Endothelial cell of umbilical vein (primary cell): ENCODE measurements around the gene RASL10A. TPM values are rescaled to one million over a fixed set of nuclear protein-coding genes. Genes with fewer than 3 reads are reported as not detected.

ENCODE experiments used
- BruUV-seq: library from RNA; stranded (reverse); fragments of 400-500 nt; replicated peaks from 2 replicates; lab custom pipeline; 2021; lab: Mats Ljungman, UMichigan
- CTCF ChIA-PET: fragments of 300-600, 350-600 bp; sonication (Branson Sonifier 250); formaldehyde crosslinking; loops from one replicate; lab custom pipeline; 2021; ENCODE audit warnings: antibody characterized with exemption, inconsistent platforms; lab: Charles Lee
- POLR2A ChIA-PET: fragments of 300-600, 350-600 bp; sonication (Branson Sonifier 250); formaldehyde crosslinking; loops from one replicate; lab custom pipeline; 2021; ENCODE audit warnings: antibody characterized with exemption, inconsistent platforms; lab: Charles Lee
- DNase-seq: peaks from one replicate; pipeline ENCODE4 v3.0.0-alpha.2; 2011; ENCODE audit warnings: low read depth, low spot score
- FAIRE-seq: peaks from 2 replicates; lab custom pipeline; 2011; peaks lifted over from hg19 to GRCh38; lab: Jason Lieb, UNC
- H2AFZ ChIP-seq: 2 replicates; pipeline ENCODE4 v1.6.0; 2012; ENCODE audit warnings: low read depth, low read length, control low read depth, inconsistent platforms
- H3K27ac ChIP-seq: 2 replicates; pipeline ENCODE4 v1.5.1; 2011; ENCODE audit warnings: low read depth, mild to moderate bottlenecking, control low read depth, low read length, moderate library complexity; ENCODE audit not compliant: insufficient read depth
- H3K27me3 ChIP-seq, 2 experiments: 2 replicates each; pipeline versions ENCODE4 v1.6.0 to v1.6.1; 2011; ENCODE audit warnings: low read length in 2 of 2, mixed read lengths in 1 of 2; ENCODE audit not compliant: control insufficient read depth in 2 of 2, insufficient read depth in 2 of 2
- H3K36me3 ChIP-seq, 2 experiments: 2 replicates in 1 of 2; 3 replicates in 1 of 2; pipeline ENCODE4 v1.5.1; 2011; ENCODE audit warnings: low read length in 2 of 2, mild to moderate bottlenecking in 1 of 2, moderate library complexity in 1 of 2; ENCODE audit not compliant: control insufficient read depth in 2 of 2, insufficient read depth in 2 of 2; ENCODE audit errors: extremely low read depth in 1 of 2
- H3K4me1 ChIP-seq: 3 replicates; pipeline ENCODE4 v1.5.1; 2011; ENCODE audit warnings: mild to moderate bottlenecking, low read length; ENCODE audit not compliant: control insufficient read depth, insufficient read depth; ENCODE audit errors: extremely low read depth
- H3K4me2 ChIP-seq: 2 replicates; pipeline ENCODE4 v1.6.1; 2011; ENCODE audit warnings: low read length, control low read depth, mixed read lengths; ENCODE audit not compliant: insufficient read depth
- H3K4me3 ChIP-seq, 3 experiments: fragments of 200-600 bp in 1 of 3; sonication (generic), shearing (Covaris generic) in 1 of 3; replicated peaks in 1 of 3; 2 replicates each; pipeline ENCODE4 v1.5.1; 2011 to 2016; ENCODE audit warnings: control low read depth in 3 of 3, low read length in 3 of 3, mild to moderate bottlenecking in 2 of 3, inconsistent platforms in 1 of 3, low read depth in 1 of 3, moderate library complexity in 1 of 3; ENCODE audit not compliant: insufficient read depth in 1 of 3
- H3K79me2 ChIP-seq: 2 replicates; pipeline ENCODE4 v1.6.0; 2012; ENCODE audit warnings: low read length, inconsistent platforms; ENCODE audit not compliant: control insufficient read depth, insufficient read depth
- H3K9ac ChIP-seq: replicated peaks from 2 replicates; pipeline ENCODE3; 2011; ENCODE audit warnings: low read length, control low read depth; ENCODE audit not compliant: insufficient read depth; ENCODE audit errors: extremely low read depth
- H3K9me1 ChIP-seq: replicated peaks from 3 replicates; pipeline ENCODE4 v1.6.0; 2011; ENCODE audit warnings: mild to moderate bottlenecking, low read length; ENCODE audit not compliant: control insufficient read depth, insufficient read depth; ENCODE audit errors: extremely low read depth
- H3K9me3 ChIP-seq: replicated peaks from 2 replicates; pipeline ENCODE4 v1.5.1; 2012; ENCODE audit warnings: low read length, inconsistent platforms; ENCODE audit not compliant: control insufficient read depth, insufficient read depth
- H4K20me1 ChIP-seq: replicated peaks from 2 replicates; pipeline ENCODE3; 2011; ENCODE audit warnings: mild to moderate bottlenecking, low read length; ENCODE audit not compliant: control insufficient read depth, insufficient read depth; ENCODE audit errors: extremely low read depth
- EZH2 ChIP-seq: IDR thresholded peaks from 2 replicates; pipeline ENCODE4 v1.6.1; 2012; ENCODE audit warnings: borderline replicate concordance, low read depth, mild to moderate bottlenecking, moderate library complexity, low read length, inconsistent platforms; ENCODE audit not compliant: severe bottlenecking
- FOS ChIP-seq: IDR thresholded peaks from 2 replicates; pipeline ENCODE4 v1.6.1; 2011; ENCODE audit warnings: mild to moderate bottlenecking, low read length, moderate library complexity, borderline replicate concordance; ENCODE audit not compliant: insufficient read depth
- GATA2 ChIP-seq: IDR thresholded peaks from 2 replicates; pipeline ENCODE4 v1.7.0; 2011; ENCODE audit warnings: low read depth, mild to moderate bottlenecking, moderate library complexity, mixed read lengths, low read length; ENCODE audit not compliant: insufficient read length, insufficient read depth
- JUN ChIP-seq: IDR thresholded peaks from 2 replicates; pipeline ENCODE4 v1.6.1; 2011; ENCODE audit warnings: borderline replicate concordance, low read depth; ENCODE audit not compliant: insufficient read length, insufficient read depth
- MYC ChIP-seq: IDR thresholded peaks from one replicate; pipeline ENCODE4 v1.6.1; 2011; ENCODE audit warnings: mild to moderate bottlenecking, low read depth, low read length
- POLR2A ChIP-seq: IDR thresholded peaks from 2 replicates; pipeline ENCODE4 v1.6.1; 2012; ENCODE audit warnings: low read depth, mild to moderate bottlenecking, control low read depth, low read length
- POLR2AphosphoS5 ChIP-seq: IDR thresholded peaks from 2 replicates; pipeline ENCODE4 v1.6.1; 2012; ENCODE audit warnings: low read depth, mild to moderate bottlenecking, control low read depth, low read length, moderate library complexity; ENCODE audit not compliant: insufficient read depth
- dilution Hi-C: fragments of 300-500 bp; cut with MboI; formaldehyde crosslinking; loops from one replicate; pipeline ENCODE4 v1.15.0; 2019; ENCODE audit warnings: low sequenced_read_pairs; ENCODE audit not compliant: extremely low pct_ligation_motif_present
- intact Hi-C: fragments of 100-400 bp; cut with micrococcal nuclease; formaldehyde crosslinking; loops from one replicate; pipeline ENCODE4 v1.10.0; 2022
- polyA plus RNA-seq, 4 experiments: library from polyadenylated mRNA; depleted of rRNA in 3 of 4; stranded (reverse) in 3 of 4; unstranded in 1 of 4; fragments of >200 nt; gene quantifications; 2 replicates each; pipeline versions ENCODE4 v1.2.1 to v1.2.3, GENCODE V29; 2011 to 2012; ENCODE audit warnings: missing spikeins in 1 of 4
- total RNA-seq: library from RNA; stranded (reverse); gene quantifications from 2 replicates; pipeline ENCODE4 v1.2.3, GENCODE V29; 2021
- TF ChIP-seq, protein P1 (sequence below), 2 donors: IDR thresholded peaks; 1 replicate in 1 of 2; 2 replicates in 1 of 2; pipeline ENCODE4 v1.5.1; 2011; ENCODE audit warnings: low read length in 2 of 2, mild to moderate bottlenecking in 2 of 2, moderate library complexity in 2 of 2, control low read depth in 1 of 2, inconsistent platforms in 1 of 2, low read depth in 1 of 2; ENCODE audit not compliant: insufficient read depth in 1 of 2; ENCODE audit errors: extremely low read depth in 1 of 2
- TF ChIP-seq, protein P2 (sequence below): IDR thresholded peaks from 2 replicates; pipeline ENCODE4 v1.6.1; 2011; ENCODE audit not compliant: insufficient read depth, insufficient read length

Gene RASL10A
- total and polyA plus RNA-seq, 2 donors (not counting 3 experiments of a cell fraction or from before 2014, with no cell fraction given), result 1.1 to 1.9 TPM

DNA sequence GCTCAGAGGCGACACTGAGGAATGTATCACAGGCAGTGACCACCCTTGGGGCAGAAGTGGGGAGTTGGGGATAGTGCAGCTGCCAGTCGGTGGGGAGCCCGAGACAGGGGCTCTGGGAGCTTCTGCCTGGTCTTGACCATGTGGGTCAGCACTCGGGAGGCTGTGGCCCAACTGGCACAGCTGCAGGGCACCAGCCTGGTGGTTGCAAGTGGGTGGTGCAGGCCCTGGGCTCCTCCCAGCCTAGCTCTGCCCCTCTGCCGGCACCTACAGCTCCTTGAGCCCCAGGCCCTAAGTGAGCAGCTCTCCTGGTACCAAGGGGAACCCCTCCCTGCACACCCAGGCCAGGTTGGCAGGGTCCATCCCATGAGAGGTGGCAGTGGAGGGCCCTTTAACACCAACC, 12.6 kb upstream of the RASL10A start:
- Histone ChIP-seq H4K20me1 (no peaks in the 10 kb centered on the region), H3K79me2 (no peaks in the 10 kb centered on the region), H3K36me3 (peaks cover 4 to 41% of the 10 kb centered on the region in 2 experiments), H2AFZ (no peak overlapping the region), H3K4me3 (no peak overlapping the region), H3K27ac (no peak overlapping the region), H3K4me2 (no peak overlapping the region), H3K9me1 (no peaks in the 10 kb centered on the region), H3K27me3 (no peaks in the 10 kb centered on the region), H3K9me3 (no peaks in the 10 kb centered on the region), H3K4me1 (peaks cover 10% of the 10 kb centered on the region), H3K9ac (no peak overlapping the region)
- ChIA-PET POLR2A (no interaction called here), CTCF (no interaction called here)
- dilution Hi-C loops, result no loop called here
- TF ChIP-seq, protein P1, sequence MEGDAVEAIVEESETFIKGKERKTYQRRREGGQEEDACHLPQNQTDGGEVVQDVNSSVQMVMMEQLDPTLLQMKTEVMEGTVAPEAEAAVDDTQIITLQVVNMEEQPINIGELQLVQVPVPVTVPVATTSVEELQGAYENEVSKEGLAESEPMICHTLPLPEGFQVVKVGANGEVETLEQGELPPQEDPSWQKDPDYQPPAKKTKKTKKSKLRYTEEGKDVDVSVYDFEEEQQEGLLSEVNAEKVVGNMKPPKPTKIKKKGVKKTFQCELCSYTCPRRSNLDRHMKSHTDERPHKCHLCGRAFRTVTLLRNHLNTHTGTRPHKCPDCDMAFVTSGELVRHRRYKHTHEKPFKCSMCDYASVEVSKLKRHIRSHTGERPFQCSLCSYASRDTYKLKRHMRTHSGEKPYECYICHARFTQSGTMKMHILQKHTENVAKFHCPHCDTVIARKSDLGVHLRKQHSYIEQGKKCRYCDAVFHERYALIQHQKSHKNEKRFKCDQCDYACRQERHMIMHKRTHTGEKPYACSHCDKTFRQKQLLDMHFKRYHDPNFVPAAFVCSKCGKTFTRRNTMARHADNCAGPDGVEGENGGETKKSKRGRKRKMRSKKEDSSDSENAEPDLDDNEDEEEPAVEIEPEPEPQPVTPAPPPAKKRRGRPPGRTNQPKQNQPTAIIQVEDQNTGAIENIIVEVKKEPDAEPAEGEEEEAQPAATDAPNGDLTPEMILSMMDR (IDR thresholded peaks at IDR 0.05; ENCODE audit: extremely low read depth in 1 of 2, insufficient read depth in 1 of 2, low read depth in 1 of 2, low read length in 2 of 2), result peak in 1 of 2 donors; percentile 5
- no peak for TF ChIP-seq POLR2AphosphoS5
- FAIRE-seq, result no peak
- TSS peak; percentile 76 for BruUV-seq
- intact Hi-C loops, result no loop called here
- no peak for DNase-seq

DNA sequence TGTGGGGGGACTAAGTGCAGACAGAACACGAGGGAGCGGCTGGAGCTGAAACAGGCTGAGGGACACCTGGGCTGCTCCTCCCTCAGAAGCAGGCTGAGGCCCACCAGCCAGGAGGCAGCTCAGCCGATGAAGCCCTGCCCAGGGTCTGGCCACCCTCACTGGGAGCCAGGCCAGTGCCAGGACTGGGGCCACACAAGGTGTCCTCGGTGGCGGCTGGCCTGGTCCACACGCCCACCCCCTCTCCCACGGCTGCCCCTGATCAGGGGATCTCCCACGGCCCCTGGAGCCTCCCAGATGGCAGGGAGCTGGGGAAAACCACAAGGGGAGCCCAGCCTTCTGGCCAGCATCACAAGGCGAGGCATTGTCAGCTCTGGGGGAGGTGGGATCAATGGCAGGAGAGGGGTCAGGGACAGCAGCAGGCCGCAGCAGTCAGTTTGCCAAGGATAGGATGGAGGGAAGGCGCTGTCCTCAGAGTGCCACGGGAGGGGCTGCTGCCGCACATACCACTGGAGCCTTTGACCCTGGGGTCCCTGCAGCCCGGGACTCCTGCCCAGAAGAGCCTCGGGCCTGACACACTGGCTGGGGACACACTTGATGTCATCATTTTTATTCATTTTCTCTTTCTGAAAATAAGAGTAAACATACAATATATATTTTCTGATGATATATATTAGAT, 11.7 kb upstream of the RASL10A start:
- Histone ChIP-seq H3K79me2 (no peaks in the 10 kb centered on the region), H3K9ac (no peak overlapping the region), H2AFZ (no peak overlapping the region), H3K27ac (no peak overlapping the region), H3K4me1 (peaks cover 10% of the 10 kb centered on the region), H3K36me3 (peaks cover 4 to 34% of the 10 kb centered on the region in 2 experiments), H3K9me3 (no peaks in the 10 kb centered on the region), H3K4me2 (no peak overlapping the region), H3K4me3 (no peak overlapping the region), H4K20me1 (no peaks in the 10 kb centered on the region), H3K27me3 (no peaks in the 10 kb centered on the region), H3K9me1 (no peaks in the 10 kb centered on the region)
- no TSS peak for BruUV-seq
- no peak for DNase-seq
- CTCF ChIA-PET, result no interaction called here
- TF ChIP-seq POLR2A, result no peak
- TF ChIP-seq GATA2, result no peak
- TF ChIP-seq MYC, result no peak
- TF ChIP-seq, protein P2, sequence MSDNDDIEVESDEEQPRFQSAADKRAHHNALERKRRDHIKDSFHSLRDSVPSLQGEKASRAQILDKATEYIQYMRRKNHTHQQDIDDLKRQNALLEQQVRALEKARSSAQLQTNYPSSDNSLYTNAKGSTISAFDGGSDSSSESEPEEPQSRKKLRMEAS, result no peak
- no peak for TF ChIP-seq EZH2
- no peak for TF ChIP-seq FOS
- TF ChIP-seq JUN, result no peak
- no peak for TF ChIP-seq POLR2AphosphoS5
- TF ChIP-seq, protein P1 (IDR thresholded peaks at IDR 0.05; ENCODE audit: extremely low read depth in 1 of 2, insufficient read depth in 1 of 2, low read depth in 1 of 2, low read length in 2 of 2), result no peak
- FAIRE-seq, result no peak
- dilution Hi-C loops, result no loop called here
- intact Hi-C loops, result no loop called here
- POLR2A ChIA-PET, result no interaction called here
